WTC11 (cell line): ENCODE data around the gene TUBB2B. TPM values are rescaled to one million over a fixed set of nuclear protein-coding genes. Genes with fewer than 3 reads are reported as not detected.

Experiments used
- ATAC-seq: fragments of 200-7000 bp; cut with Tn5 transposase; 2 replicates; pipeline ENCODE4 v1.10.0; 2021; ENCODE audit warnings: mild to moderate bottlenecking, moderate library complexity
- CTCF ChIA-PET: fragments of 300-600 bp; sonication (Branson Sonifier 250); formaldehyde crosslinking; loops from one replicate; lab custom pipeline; 2021; ENCODE audit warnings: antibody characterized with exemption; lab: Charles Lee
- POLR2A ChIA-PET: fragments of 350-600 bp; sonication (Branson Sonifier 250); formaldehyde crosslinking; loops from one replicate; lab custom pipeline; 2021; ENCODE audit warnings: antibody characterized with exemption; lab: Charles Lee
- DNase-seq: peaks from one replicate; pipeline ENCODE4 v3.0.0; 2021; ENCODE audit warnings: low spot score
- H3K27ac Mint-ChIP-seq: 2 replicates; pipeline ENCODE4 v1.8.0; 2021; ENCODE audit warnings: mixed read lengths
- H3K27me3 Mint-ChIP-seq: 2 replicates; pipeline ENCODE4 v1.8.0; 2021; ENCODE audit warnings: low read depth, mild to moderate bottlenecking, moderate library complexity, mixed read lengths
- H3K36me3 Mint-ChIP-seq: 2 replicates; pipeline ENCODE4 v1.8.0; 2021; ENCODE audit warnings: mixed read lengths
- H3K4me1 Mint-ChIP-seq: 2 replicates; pipeline ENCODE4 v1.8.0; 2022; ENCODE audit warnings: mixed read lengths
- H3K4me3 Mint-ChIP-seq: 2 replicates; pipeline ENCODE4 v1.8.0; 2021; ENCODE audit warnings: mild to moderate bottlenecking, moderate library complexity, mixed read lengths
- H3K9me3 Mint-ChIP-seq: 2 replicates; pipeline ENCODE4 v1.8.0; 2021; ENCODE audit warnings: mixed read lengths
- CBFB ChIP-seq: sonication (generic); formaldehyde crosslinking; IDR thresholded peaks from 2 replicates; pipeline ENCODE4 v1.8.1; 2022; ENCODE audit warnings: mild to moderate bottlenecking, low read depth, missing genetic modification reagents
- CTCF ChIP-seq: fragments of 200-600 bp; IDR thresholded peaks from 2 replicates; pipeline ENCODE4 v1.8.0; 2022; ENCODE audit warnings: antibody characterized with exemption
- ERG ChIP-seq: fragments of 250-450 bp; sonication (Bioruptor Pico); IDR thresholded peaks from 2 replicates; pipeline ENCODE4 v1.8.0; 2021; ENCODE audit warnings: mild to moderate bottlenecking
- ESRRA ChIP-seq: sonication (generic); formaldehyde crosslinking; IDR thresholded peaks from 2 replicates; pipeline ENCODE4 v1.8.1; 2022; ENCODE audit warnings: mild to moderate bottlenecking, missing genetic modification reagents, borderline replicate concordance
- FOXK1 ChIP-seq: sonication (generic); formaldehyde crosslinking; IDR thresholded peaks from 2 replicates; pipeline ENCODE4 v1.8.0; 2022; ENCODE audit warnings: mild to moderate bottlenecking, moderate library complexity, missing genetic modification reagents
- GABPB1 ChIP-seq: sonication (generic); formaldehyde crosslinking; IDR thresholded peaks from 2 replicates; pipeline ENCODE4 v1.8.1; 2023; ENCODE audit warnings: mild to moderate bottlenecking, missing genetic modification reagents
- HMGXB4 ChIP-seq: sonication (generic); formaldehyde crosslinking; IDR thresholded peaks from 2 replicates; pipeline ENCODE4 v1.8.1; 2023; ENCODE audit warnings: mild to moderate bottlenecking, moderate library complexity, missing genetic modification reagents
- IRF2 ChIP-seq: sonication (generic); formaldehyde crosslinking; IDR thresholded peaks from 2 replicates; pipeline ENCODE4 v1.8.0; 2022; ENCODE audit warnings: low read depth, missing genetic modification reagents, borderline replicate concordance
- KAT7 ChIP-seq: sonication (generic); formaldehyde crosslinking; IDR thresholded peaks from 2 replicates; pipeline ENCODE4 v1.8.1; 2023; ENCODE audit warnings: missing genetic modification reagents, mild to moderate bottlenecking, borderline replicate concordance
- NFYB ChIP-seq: sonication (generic); formaldehyde crosslinking; conservative IDR thresholded peaks from 2 replicates; pipeline ENCODE4 v1.8.0; 2022; ENCODE audit warnings: low read depth, missing genetic modification reagents
- NR1H2 ChIP-seq: sonication (generic); formaldehyde crosslinking; IDR thresholded peaks from 2 replicates; pipeline ENCODE4 v1.9.0; 2021; ENCODE audit warnings: mild to moderate bottlenecking, moderate library complexity, missing genetic modification reagents
- RELA ChIP-seq: sonication (generic); formaldehyde crosslinking; IDR thresholded peaks from 2 replicates; pipeline ENCODE4 v1.8.1; 2022; ENCODE audit warnings: missing genetic modification reagents, mild to moderate bottlenecking, borderline replicate concordance
- SOX15 ChIP-seq: fragments of 250-450 bp; sonication (Bioruptor Pico); IDR thresholded peaks from 2 replicates; pipeline ENCODE4 v1.9.0; 2021; ENCODE audit warnings: mild to moderate bottlenecking
- USF1 ChIP-seq: sonication (generic); formaldehyde crosslinking; IDR thresholded peaks from 2 replicates; pipeline ENCODE4 v1.8.0; 2022; ENCODE audit warnings: mild to moderate bottlenecking, missing genetic modification reagents
- ZNF121 ChIP-seq: sonication (generic); formaldehyde crosslinking; IDR thresholded peaks from 2 replicates; pipeline ENCODE4 v1.8.0; 2023; ENCODE audit warnings: missing genetic modification reagents
- ZNF138 ChIP-seq: sonication (generic); formaldehyde crosslinking; conservative IDR thresholded peaks from 2 replicates; pipeline ENCODE4 v1.8.1; 2022; ENCODE audit warnings: mild to moderate bottlenecking, moderate library complexity, missing genetic modification reagents
- ZNF219 ChIP-seq: sonication (generic); formaldehyde crosslinking; IDR thresholded peaks from 2 replicates; pipeline ENCODE4 v1.8.0; 2023; ENCODE audit warnings: missing genetic modification reagents, mild to moderate bottlenecking, borderline replicate concordance
- ZNF263 ChIP-seq: sonication (generic); formaldehyde crosslinking; IDR thresholded peaks from 2 replicates; pipeline ENCODE4 v1.8.1; 2022; ENCODE audit warnings: low read depth, mild to moderate bottlenecking, moderate library complexity, missing genetic modification reagents
- ZNF423 ChIP-seq: fragments of 250-450 bp; sonication (Bioruptor Pico); IDR thresholded peaks from 2 replicates; pipeline ENCODE4 v2.1.2; 2022; ENCODE audit warnings: mild to moderate bottlenecking, moderate library complexity
- total RNA-seq: library from RNA; stranded (reverse); gene quantifications from 3 replicates; pipeline ENCODE4 v1.2.3, GENCODE V29; 2021

Gene TUBB2B
- total RNA-seq, 1 experiment from 2014 or later, result 591 TPM

- TF ChIP-seq CTCF (no peak), GABPB1 (CRISPR knock-in tag) (no peak), SOX15 (CRISPR knock-in tag) (no peak), HMGXB4 (CRISPR knock-in tag) (no peak), ZNF263 (CRISPR knock-in tag) (no peak)
These were observed 38.2 kb upstream of the TUBB2B start (continued) for GRCh38 chr6:3265671-3266070.

GRCh38 chr6:3264356-3264755 is 36.9 kb upstream of the TUBB2B start:
- ATAC-seq (no peak), DNase-seq (no peak)
- Mint-ChIP-seq H3K27me3 (no peaks in the 10 kb centered on the region), H3K36me3 (peaks cover 41% of the 10 kb centered on the region), H3K27ac (no peak overlapping the region), H3K9me3 (no peaks in the 10 kb centered on the region; the same call in 1 of the 2 replicates), H3K4me1 (peaks cover 29% of the 10 kb centered on the region), H3K4me3 (no peak overlapping the region)
- ChIA-PET CTCF (interaction anchor here (1.4 to 2.0 kb wide), 2 partner anchors 13 to 15 kb away, joined by 7 to 10 read pairs; no protein-coding TSS in a partner anchor), POLR2A (interaction anchor here (0.6 kb wide), 1 partner anchor 90 kb away, joined by 9 read pairs; no protein-coding TSS in a partner anchor)
- TF ChIP-seq CBFB (no peak), ZNF138 (CRISPR knock-in tag) (no peak), ERG (CRISPR knock-in tag) (no peak), RELA (CRISPR knock-in tag) (no peak), IRF2 (CRISPR knock-in tag) (no peak), ZNF121 (CRISPR knock-in tag) (no peak), KAT7 (CRISPR knock-in tag) (no peak)

GRCh38 chr6:3263096-3263495 is 35.6 kb upstream of the TUBB2B start:
- Mint-ChIP-seq H3K27ac (peak overlapping the region; percentile 22; the same call in 1 of the 2 replicates), H3K4me3 (no peak overlapping the region), H3K36me3 (peaks cover 31% of the 10 kb centered on the region), H3K9me3 (no peaks in the 10 kb centered on the region; the same call in 1 of the 2 replicates), H3K4me1 (peaks cover 31% of the 10 kb centered on the region), H3K27me3 (no peaks in the 10 kb centered on the region)
- DNase-seq (no peak), ATAC-seq (no peak)
- ChIA-PET CTCF (no interaction called here), POLR2A (no interaction called here)
- TF ChIP-seq USF1 (CRISPR knock-in tag) (no peak), FOXK1 (CRISPR knock-in tag) (no peak)

GRCh38 chr6:3261921-3262320 is 34.5 kb upstream of the TUBB2B start:
- H3K9me3 Mint-ChIP-seq, result no peaks in the 10 kb centered on the region; the same call in 1 of the 2 replicates
- TF ChIP-seq GABPB1 (CRISPR knock-in tag) (no peak), ZNF263 (CRISPR knock-in tag) (no peak), ZNF423 (CRISPR knock-in tag) (no peak), ESRRA (CRISPR knock-in tag) (no peak), ZNF219 (no peak), NFYB (CRISPR knock-in tag) (no peak), NR1H2 (no peak)
- no peak overlapping the region for H3K4me3 Mint-ChIP-seq
- ChIA-PET CTCF (interaction anchor here (1.2 to 3.5 kb wide), 2 partner anchors 11 to 587 kb away, joined by 3 to 22 read pairs; partner anchors contain the start of gene FAM50B), POLR2A (no interaction called here)
- H3K36me3 Mint-ChIP-seq, result peaks cover 23% of the 10 kb centered on the region
- ATAC-seq, result no peak
- DNase-seq, result no peak
- H3K27ac Mint-ChIP-seq, result peak overlapping the region; percentile 68; the same call in 1 of the 2 replicates
- peaks cover 4% of the 10 kb centered on the region; the same call in 1 of the 2 replicates for H3K27me3 Mint-ChIP-seq
- peaks cover 33% of the 10 kb centered on the region for H3K4me1 Mint-ChIP-seq
